Loucy (cell line): ENCODE data around the gene IKBKG.

Experiments
- CTCF ChIP-seq: fragments of 200-600 bp; sonication (generic); conservative IDR thresholded peaks from 2 replicates; pipeline ENCODE4 v1.5.1; 2014; ENCODE audit warnings: mild to moderate bottlenecking, antibody characterized with exemption, low read length
- EZH2phosphoT487 ChIP-seq: fragments of 200-600 bp; IDR thresholded peaks from 2 replicates; pipeline ENCODE4 v1.6.1; 2018; ENCODE audit warnings: antibody characterized with exemption, mild to moderate bottlenecking, moderate library complexity, borderline replicate concordance

- TF ChIP-seq CTCF (no peak), EZH2phosphoT487 (no peak)
Measured at GRCh38 chrX:154515090-154515965, 32.1 kb upstream of the IKBKG start.
